Esophagus (tissue), 2 donors: ENCODE results near the gene HS3ST5. TPM values are rescaled to one million over a fixed set of nuclear protein-coding genes. Genes with fewer than 3 reads are reported as not detected.

ENCODE experiments used
- H3K27ac ChIP-seq, 2 donors: one replicate each; pipeline ENCODE4 v1.5.1; 2013; ENCODE audit warnings: low read depth in 2 of 2, mild to moderate bottlenecking in 2 of 2, inconsistent platforms in 1 of 2, low read length in 1 of 2, moderate library complexity in 1 of 2
- H3K27me3 ChIP-seq, 2 donors: one replicate each; pipeline ENCODE4 v1.6.1; 2013; ENCODE audit warnings: low read length in 2 of 2, control low read depth in 1 of 2, mild to moderate bottlenecking in 1 of 2; ENCODE audit not compliant: insufficient read depth in 2 of 2, control insufficient read depth in 1 of 2
- H3K36me3 ChIP-seq, 2 donors: one replicate each; pipeline ENCODE4 v1.6.1; 2013; ENCODE audit warnings: low read length in 1 of 2; ENCODE audit not compliant: control insufficient read depth in 2 of 2, insufficient read depth in 2 of 2
- H3K4me1 ChIP-seq, 2 donors: one replicate each; pipeline ENCODE4 v1.6.1; 2013; ENCODE audit warnings: low read length in 1 of 2; ENCODE audit not compliant: control insufficient read depth in 2 of 2, insufficient read depth in 2 of 2
- H3K4me3 ChIP-seq, 2 donors: one replicate each; pipeline ENCODE4 v1.5.1; 2013; ENCODE audit warnings: low read length in 2 of 2, mild to moderate bottlenecking in 2 of 2, low read depth in 1 of 2, moderate library complexity in 1 of 2
- H3K9me3 ChIP-seq, 2 donors: one replicate each; pipeline ENCODE4 v1.6.1; 2013; ENCODE audit warnings: mild to moderate bottlenecking in 2 of 2, low read depth in 1 of 2, low read length in 1 of 2, moderate library complexity in 1 of 2; ENCODE audit not compliant: control insufficient read depth in 2 of 2, insufficient read depth in 1 of 2
- WGBS, 2 donors: extraction: QIAGEN DNeasy Blood & Tissue Kit; methylation state at CpG; one replicate each; pipeline ENCODE4 v1.1.7; 2013; 5-methylcytosine and 5-hydroxymethylcytosine counted together
- polyA plus RNA-seq, 2 donors: library from polyadenylated mRNA; stranded (reverse); fragments of 200-250 nt; gene quantifications; one replicate each; pipeline ENCODE4 v1.2.3, GENCODE V29; 2013
- donor health status: healthy with polysubstance abuse.
- donor health status: Bipolar disorder and iron deficiency.

Gene HS3ST5
- polyA plus RNA-seq, 2 donors, result not detected

DNA sequence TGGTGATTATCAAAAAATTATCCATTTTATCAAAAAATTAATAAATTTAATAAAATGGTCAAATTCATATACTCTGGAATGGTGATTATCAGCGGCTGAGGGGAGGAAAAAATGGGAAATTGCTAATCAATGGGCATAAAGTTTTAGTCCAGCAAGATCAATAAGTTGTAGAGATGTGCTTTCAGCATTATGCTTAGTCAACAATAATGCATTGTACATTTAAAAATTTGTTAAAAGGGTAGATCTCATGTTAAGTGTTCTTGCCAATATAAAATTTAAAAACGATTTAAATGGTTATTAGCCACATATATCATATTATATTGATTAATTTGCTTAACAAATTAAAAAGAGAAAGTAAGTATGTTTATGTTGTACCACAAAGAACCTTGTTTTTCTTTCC lies 56.6 kb downstream of the HS3ST5 start:
- H3K9me3 ChIP-seq, result no peaks in the 10 kb centered on the region
- no peak overlapping the region for H3K27ac ChIP-seq
- H3K36me3 ChIP-seq, result no peaks in the 10 kb centered on the region
- no peak overlapping the region for H3K4me3 ChIP-seq
- 72 to 78% methylated on average over 2 of the region's 2 CpGs for WGBS, 2 donors
- no peaks in the 10 kb centered on the region for H3K4me1 ChIP-seq
- H3K27me3 ChIP-seq, result no peaks in the 10 kb centered on the region

- H3K27ac ChIP-seq, result no peak overlapping the region
- no peaks in the 10 kb centered on the region for H3K36me3 ChIP-seq
- WGBS, 2 donors, result 91 to 92% methylated on average over 2 of the region's 2 CpGs
- no peaks in the 10 kb centered on the region for H3K4me1 ChIP-seq
- H3K9me3 ChIP-seq, result no peaks in the 10 kb centered on the region
- H3K27me3 ChIP-seq, result no peaks in the 10 kb centered on the region
- H3K4me3 ChIP-seq, result no peak overlapping the region
These were observed 58.5 kb downstream of the HS3ST5 start for GRCh38 chr6:114284281-114284680.

DNA sequence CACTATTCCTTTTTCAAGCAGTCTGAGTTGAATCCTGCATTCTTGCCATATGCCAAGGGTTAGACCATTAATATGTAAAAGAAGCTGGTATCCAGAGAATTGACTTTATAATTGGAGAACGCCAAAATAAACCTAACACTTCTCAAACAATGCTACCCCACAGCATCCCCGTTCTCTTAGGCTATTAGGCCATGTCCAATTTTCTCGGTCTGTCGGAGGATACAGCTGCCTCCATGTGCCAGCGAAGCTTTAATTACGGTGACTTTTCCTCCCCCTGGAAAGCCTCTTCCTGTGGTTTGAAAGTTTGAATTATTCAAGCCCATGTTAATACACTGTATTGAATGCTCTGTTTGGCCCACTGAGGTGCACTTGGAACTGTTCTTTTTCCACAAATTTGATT lies 60.5 kb downstream of the HS3ST5 start:
- Histone ChIP-seq H3K9me3 (no peaks in the 10 kb centered on the region), H3K36me3 (no peaks in the 10 kb centered on the region), H3K27me3 (no peaks in the 10 kb centered on the region), H3K27ac (no peak overlapping the region), H3K4me3 (no peak overlapping the region), H3K4me1 (no peaks in the 10 kb centered on the region)
- WGBS, 2 donors, result 56% methylated on average over 6 of the region's 6 CpGs

DNA sequence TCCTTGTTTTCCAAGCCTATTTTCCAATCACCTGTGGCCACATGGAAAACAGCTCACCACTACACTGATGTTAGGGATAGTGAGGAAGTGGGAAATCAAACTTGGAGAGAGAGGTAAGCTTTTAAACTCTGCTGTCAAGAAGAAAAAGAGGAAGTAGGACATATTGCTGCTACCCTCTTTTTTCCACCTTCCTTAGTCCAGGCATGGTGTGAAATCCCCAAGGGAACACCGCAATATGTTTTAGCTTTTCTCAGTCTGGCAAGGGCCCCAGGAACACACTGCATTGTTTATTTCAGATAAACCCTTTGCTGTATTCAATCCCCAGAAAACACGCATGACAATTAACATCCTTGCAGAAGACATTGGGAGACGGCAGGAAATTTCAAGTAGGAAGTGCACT lies 61.3 kb downstream of the HS3ST5 start:
- no peaks in the 10 kb centered on the region for H3K36me3 ChIP-seq
- no peak overlapping the region for H3K27ac ChIP-seq
- H3K27me3 ChIP-seq, result no peaks in the 10 kb centered on the region
- no peaks in the 10 kb centered on the region for H3K9me3 ChIP-seq
- no peaks in the 10 kb centered on the region for H3K4me1 ChIP-seq
- 64 to 65% methylated on average over 3 of the region's 3 CpGs for WGBS, 2 donors
- no peak overlapping the region for H3K4me3 ChIP-seq

GRCh38 chr6:114280239-114280982 lies 62.4 kb downstream of the HS3ST5 start:
- H3K27me3 ChIP-seq, result no peaks in the 10 kb centered on the region
- H3K4me3 ChIP-seq, result no peak overlapping the region
- 81 to 85% methylated on average over 7 of the region's 7 CpGs for WGBS, 2 donors
- no peaks in the 10 kb centered on the region for H3K9me3 ChIP-seq
- no peak overlapping the region for H3K27ac ChIP-seq
- no peaks in the 10 kb centered on the region for H3K4me1 ChIP-seq
- no peaks in the 10 kb centered on the region for H3K36me3 ChIP-seq

DNA sequence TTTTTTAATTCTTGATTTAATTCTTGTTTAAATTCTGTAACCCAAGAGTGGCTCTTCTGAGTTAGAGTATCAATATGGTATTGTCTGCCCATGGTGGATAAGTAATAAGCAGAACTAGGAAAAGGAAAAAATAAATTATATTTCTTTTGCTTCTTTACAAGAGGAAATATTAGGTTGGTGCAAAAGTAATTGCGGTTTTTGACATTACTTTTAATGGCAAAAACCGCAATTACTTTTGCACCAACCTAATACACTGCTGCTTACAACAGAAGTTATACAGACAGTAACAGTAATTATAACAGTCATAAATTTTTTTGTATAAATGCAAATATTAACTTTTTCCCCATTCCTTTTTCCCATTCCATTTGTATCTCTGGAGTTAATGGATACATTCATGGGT lies 65.6 kb downstream of the HS3ST5 start:
- H3K27ac ChIP-seq, result no peak overlapping the region
- 64 to 66% methylated on average over 2 of the region's 2 CpGs for WGBS, 2 donors
- H3K9me3 ChIP-seq, result no peaks in the 10 kb centered on the region
- H3K36me3 ChIP-seq, result no peaks in the 10 kb centered on the region
- no peaks in the 10 kb centered on the region for H3K27me3 ChIP-seq
- no peak overlapping the region for H3K4me3 ChIP-seq
- H3K4me1 ChIP-seq, result no peaks in the 10 kb centered on the region

DNA sequence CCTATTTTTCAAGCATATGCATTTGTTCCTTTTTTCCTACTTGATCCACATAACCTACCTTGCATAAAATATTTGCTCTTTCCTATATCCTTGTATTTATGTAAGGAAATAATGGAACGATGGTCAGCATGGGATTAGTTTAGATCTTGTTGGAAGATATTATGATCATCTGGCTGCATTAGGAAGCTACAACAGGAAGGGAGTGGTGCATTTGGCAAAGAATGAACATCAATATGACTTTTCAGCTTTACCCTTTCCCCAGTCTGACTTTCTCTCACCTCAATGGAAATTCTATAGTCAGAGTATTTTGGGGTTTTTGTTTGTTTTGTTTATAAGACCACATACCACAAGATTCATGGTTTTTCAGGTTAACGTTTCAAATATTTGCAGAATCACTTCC lies 66.0 kb downstream of the HS3ST5 start:
- Histone ChIP-seq H3K36me3 (no peaks in the 10 kb centered on the region), H3K9me3 (no peaks in the 10 kb centered on the region), H3K4me1 (no peaks in the 10 kb centered on the region), H3K27ac (no peak overlapping the region), H3K27me3 (no peaks in the 10 kb centered on the region), H3K4me3 (no peak overlapping the region)
- WGBS, 2 donors, result 46 to 47% methylated on average over 2 of the region's 2 CpGs

DNA sequence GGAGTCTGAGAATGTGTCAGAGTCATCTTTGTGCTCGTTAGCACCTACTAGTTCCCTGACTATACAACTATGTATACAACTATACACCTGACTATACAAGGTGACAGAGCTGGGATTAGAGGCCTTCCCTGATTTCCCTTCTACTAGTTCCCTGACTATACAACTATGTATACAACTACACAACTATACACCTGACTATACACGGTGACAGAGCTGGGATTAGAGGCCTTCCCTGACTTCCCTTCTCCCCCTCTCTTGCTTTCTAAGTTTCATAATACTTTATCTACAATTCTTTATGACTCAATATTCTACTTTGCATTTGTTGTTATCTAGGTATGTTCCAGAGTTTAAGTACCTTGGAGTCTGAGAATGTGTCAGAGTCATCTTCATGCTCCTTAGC lies 68.0 kb downstream of the HS3ST5 start:
- H3K27me3 ChIP-seq, result no peaks in the 10 kb centered on the region
- 67 to 75% methylated on average over 2 of the region's 2 CpGs for WGBS, 2 donors
- H3K27ac ChIP-seq, result no peak overlapping the region
- no peaks in the 10 kb centered on the region for H3K4me1 ChIP-seq
- no peaks in the 10 kb centered on the region for H3K9me3 ChIP-seq
- H3K4me3 ChIP-seq, result no peak overlapping the region
- no peaks in the 10 kb centered on the region for H3K36me3 ChIP-seq

DNA sequence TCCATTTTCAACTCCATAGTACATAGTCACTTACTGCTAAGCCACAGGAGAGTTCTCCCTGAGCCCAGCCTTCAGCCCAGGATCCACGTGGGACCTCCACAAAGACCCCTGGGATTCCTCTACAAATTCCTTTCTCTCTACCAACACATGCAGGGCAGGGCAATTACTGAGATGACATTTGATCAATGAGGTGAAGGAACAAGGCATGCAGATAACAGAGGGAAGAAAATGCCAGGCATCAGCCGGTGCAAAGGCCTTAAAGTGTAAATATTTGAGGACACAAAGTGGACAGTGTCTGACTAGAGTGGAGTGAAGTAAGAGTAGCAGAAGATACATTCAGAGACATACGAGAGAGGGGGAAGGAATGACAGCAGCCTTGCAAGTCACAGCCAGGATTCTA lies 70.2 kb downstream of the HS3ST5 start:
- Histone ChIP-seq H3K27ac (no peak overlapping the region), H3K4me1 (no peaks in the 10 kb centered on the region), H3K36me3 (no peaks in the 10 kb centered on the region), H3K27me3 (no peaks in the 10 kb centered on the region), H3K9me3 (no peaks in the 10 kb centered on the region), H3K4me3 (no peak overlapping the region)
- 52 to 59% methylated on average over 3 of the region's 3 CpGs for WGBS, 2 donors

DNA sequence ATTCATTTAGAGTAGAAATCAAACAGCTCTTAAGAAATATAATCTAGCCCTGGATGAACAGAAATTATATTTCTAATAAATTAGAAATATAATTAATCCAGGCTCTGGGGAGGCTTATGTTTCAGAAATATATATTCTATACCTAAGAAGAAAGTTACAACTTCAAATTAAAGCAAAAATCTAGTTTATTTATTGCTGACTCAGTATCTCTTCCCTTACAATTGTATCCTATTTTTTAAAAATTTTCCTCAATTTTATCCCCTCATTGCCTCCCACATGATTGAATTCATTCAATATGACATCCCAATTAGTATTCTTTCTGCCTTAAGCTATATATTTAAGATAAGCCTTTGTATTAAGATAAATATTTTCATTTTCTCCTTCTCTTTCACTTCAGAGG lies 71.4 kb downstream of the HS3ST5 start:
- Histone ChIP-seq H3K36me3 (no peaks in the 10 kb centered on the region), H3K27ac (no peak overlapping the region), H3K27me3 (no peaks in the 10 kb centered on the region), H3K9me3 (no peaks in the 10 kb centered on the region), H3K4me1 (no peaks in the 10 kb centered on the region), H3K4me3 (no peak overlapping the region)
